Measurements from ENCODE around the gene ITSN1.

ITSN1 gene

DNA sequence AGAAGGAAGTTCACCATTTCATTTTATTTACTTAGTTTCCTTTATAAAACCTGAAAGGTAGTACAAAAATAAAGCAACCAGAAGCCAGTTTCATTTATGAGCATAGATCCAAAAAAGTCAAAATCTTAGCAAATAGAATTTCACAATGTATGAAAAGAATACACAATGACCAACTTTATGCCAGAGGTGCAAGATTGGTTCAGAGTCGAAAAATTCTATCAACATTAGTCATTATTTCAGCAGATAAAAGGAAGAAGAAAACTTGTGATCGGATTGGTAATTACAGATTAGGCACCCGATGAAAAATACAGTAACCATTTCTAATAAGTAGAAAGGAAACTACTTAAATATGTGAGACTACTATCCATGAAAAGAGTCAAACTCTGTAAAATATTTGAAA, 89.1 kb downstream of the ITSN1 start:
- no peak for TF ChIP-seq ZFX (IDR thresholded peaks at IDR 0.05; ENCODE audit: borderline replicate concordance)
- TF ChIP-seq, protein P1, sequence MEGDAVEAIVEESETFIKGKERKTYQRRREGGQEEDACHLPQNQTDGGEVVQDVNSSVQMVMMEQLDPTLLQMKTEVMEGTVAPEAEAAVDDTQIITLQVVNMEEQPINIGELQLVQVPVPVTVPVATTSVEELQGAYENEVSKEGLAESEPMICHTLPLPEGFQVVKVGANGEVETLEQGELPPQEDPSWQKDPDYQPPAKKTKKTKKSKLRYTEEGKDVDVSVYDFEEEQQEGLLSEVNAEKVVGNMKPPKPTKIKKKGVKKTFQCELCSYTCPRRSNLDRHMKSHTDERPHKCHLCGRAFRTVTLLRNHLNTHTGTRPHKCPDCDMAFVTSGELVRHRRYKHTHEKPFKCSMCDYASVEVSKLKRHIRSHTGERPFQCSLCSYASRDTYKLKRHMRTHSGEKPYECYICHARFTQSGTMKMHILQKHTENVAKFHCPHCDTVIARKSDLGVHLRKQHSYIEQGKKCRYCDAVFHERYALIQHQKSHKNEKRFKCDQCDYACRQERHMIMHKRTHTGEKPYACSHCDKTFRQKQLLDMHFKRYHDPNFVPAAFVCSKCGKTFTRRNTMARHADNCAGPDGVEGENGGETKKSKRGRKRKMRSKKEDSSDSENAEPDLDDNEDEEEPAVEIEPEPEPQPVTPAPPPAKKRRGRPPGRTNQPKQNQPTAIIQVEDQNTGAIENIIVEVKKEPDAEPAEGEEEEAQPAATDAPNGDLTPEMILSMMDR (IDR thresholded peaks at IDR 0.05), result no peak
- H3K27ac ChIP-seq, result no peak overlapping the region

DNA sequence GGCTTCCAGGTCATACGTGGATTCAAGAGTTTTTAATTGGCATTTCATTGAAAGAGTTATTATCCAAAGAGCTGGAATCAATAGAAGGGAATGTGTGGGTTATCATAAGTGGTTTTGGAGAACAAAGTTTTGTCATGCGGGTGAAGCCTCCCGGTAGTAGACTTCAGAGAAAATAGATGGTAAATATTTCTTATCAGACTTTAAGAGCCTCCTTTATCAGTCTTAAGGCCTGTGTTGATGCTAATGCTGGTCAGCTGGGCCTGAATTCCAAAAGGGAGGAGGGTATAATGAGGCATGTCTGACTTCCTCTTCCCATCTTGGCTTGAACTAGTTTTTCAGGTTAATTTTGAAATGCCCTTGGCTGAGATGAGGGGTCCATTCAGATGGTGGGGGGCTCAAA, 89.7 kb downstream of the ITSN1 start:
- TF ChIP-seq, protein P1 (IDR thresholded peaks at IDR 0.05), result no peak
- no peak for TF ChIP-seq ZFX (IDR thresholded peaks at IDR 0.05; ENCODE audit: borderline replicate concordance)

DNA sequence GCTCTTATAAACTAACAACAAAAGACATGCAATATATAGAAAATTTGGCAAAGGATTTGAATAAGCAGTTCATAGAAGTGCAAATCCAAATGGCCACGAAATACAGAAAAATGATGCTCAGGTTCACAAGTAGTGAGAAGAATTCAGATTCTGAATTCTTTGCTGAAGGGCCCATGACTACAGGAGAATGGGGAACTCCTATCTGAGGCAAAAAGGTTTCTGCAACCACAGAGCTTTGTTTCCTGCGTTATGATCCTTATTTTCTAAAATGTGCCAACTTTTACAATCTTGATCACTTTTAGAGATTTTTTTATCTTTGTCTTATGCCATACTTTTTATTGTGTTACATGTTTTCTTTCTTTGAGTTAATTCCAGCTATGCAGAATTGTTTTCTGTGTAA, 91.3 kb downstream of the ITSN1 start:
- TF ChIP-seq ZFX (IDR thresholded peaks at IDR 0.05; ENCODE audit: borderline replicate concordance), result no peak
- TF ChIP-seq, protein P1 (IDR thresholded peaks at IDR 0.05), result no peak
- H3K27ac ChIP-seq, result no peak overlapping the region

More for the DNA sequence above, 89.7 kb downstream of the ITSN1 start:
- H3K27ac ChIP-seq, result no peak overlapping the region

DNA sequence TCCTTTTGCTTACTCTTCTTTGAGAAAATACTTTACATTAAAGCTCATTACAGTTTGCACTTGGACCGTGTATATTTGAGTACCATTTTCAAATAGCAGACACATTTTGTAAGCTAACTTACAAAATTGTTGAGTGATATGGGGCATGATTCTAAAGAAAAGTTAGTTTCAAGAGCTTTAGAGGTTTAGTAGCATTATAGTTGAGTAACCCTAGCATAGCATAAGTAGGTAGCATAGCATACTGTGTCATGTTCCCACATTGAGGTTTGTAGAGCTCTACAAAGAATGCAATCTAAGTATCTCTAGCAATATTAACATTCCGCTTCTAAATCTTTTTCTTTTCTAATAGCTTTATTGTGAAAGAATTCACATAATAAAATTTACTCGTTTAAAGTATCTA, 92.0 kb downstream of the ITSN1 start:
- no peak overlapping the region for H3K27ac ChIP-seq
- TF ChIP-seq, protein P1 (IDR thresholded peaks at IDR 0.05), result no peak

DNA sequence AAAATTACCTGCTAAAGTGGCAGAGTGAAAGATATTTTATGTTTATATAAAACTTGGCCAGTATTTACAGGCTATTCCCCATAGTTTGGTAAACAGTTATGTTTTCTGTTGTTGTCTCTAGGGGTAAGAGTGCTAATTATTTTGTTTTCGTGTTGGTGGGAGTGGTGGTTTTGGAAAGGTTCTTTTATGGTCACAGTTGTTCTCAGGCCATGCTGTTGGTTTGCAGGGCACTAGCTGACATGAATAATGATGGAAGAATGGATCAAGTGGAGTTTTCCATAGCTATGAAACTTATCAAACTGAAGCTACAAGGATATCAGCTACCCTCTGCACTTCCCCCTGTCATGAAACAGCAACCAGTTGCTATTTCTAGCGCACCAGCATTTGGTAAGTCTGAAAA, 92.5 kb downstream of the ITSN1 start:
- TF ChIP-seq, protein P1 (IDR thresholded peaks at IDR 0.05), result no peak
- TF ChIP-seq ZFX (IDR thresholded peaks at IDR 0.05; ENCODE audit: borderline replicate concordance), result no peak

DNA sequence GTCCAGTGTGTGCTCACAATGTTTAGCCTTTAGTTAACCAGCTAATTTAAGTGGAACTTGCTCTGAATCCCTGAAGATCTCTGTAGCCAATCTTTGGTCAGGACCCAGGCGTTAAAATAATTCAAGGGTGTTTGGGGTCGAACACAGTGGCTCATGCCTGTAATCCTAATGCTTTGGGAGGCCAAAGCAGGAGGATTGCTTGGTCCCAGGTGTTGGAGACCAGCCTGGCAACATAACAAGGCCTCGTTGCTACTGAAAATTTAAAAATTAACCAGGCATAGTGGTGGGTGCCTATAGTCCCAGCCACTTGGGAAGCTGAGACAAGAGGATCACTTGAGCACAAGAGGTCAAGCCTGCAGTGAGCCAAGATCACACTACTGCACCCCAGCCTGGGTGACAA, 94.3 kb downstream of the ITSN1 start:
- no peak overlapping the region for H3K27ac ChIP-seq
- TF ChIP-seq, protein P1 (IDR thresholded peaks at IDR 0.05), result no peak
- no peak for TF ChIP-seq ZFX (IDR thresholded peaks at IDR 0.05; ENCODE audit: borderline replicate concordance)

More for the DNA sequence above, 92.5 kb downstream of the ITSN1 start:
- no peak overlapping the region for H3K27ac ChIP-seq

DNA sequence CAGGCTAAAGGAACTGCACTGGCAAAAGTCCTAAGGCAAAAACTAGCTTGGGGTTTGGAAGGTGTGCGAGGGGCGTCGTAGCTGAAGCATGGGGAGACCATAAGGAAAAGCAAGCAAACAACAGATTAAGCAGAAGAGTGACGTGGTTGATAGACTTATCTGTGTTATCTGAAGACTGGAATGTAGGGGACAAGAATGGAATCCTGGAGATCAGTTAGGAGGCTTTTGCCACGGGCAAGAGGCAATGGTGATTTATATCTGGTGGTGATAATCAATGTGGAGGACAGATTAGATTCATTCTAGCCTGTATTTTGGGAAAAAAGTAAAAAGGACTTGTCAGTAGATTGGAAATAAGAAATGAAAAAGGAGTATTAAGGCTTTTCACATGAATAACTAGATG, 97.4 kb downstream of the ITSN1 start:
- H3K27ac ChIP-seq, result no peak overlapping the region
- TF ChIP-seq, protein P1 (IDR thresholded peaks at IDR 0.05), result no peak
